Measurements from ENCODE around the gene CALML6.

- TF ChIP-seq CTCF (conservative IDR thresholded peaks at IDR 0.05) (no peak), ZFX (IDR thresholded peaks at IDR 0.05) (no peak)
These were observed 30.8 kb downstream of the CALML6 start for GRCh38 chr1:1945782-1946393.
